ENCODE measurements around the gene KLK3.

The KLK3 gene

GRCh38 chr19:50908336-50908735 is 53.6 kb downstream of the KLK3 start:
- no peak for DNase-seq

- DNase-seq, result peak; percentile 54 to 61
Measured at GRCh38 chr19:50909240-50910070, 54.7 kb downstream of the KLK3 start.

Data from NCI-H1930 (cell line).